Renal pelvis (tissue), 4 donors: Measurements from ENCODE around the gene FHAD1. TPM values are rescaled to one million over a fixed set of nuclear protein-coding genes. Genes with fewer than 3 reads are reported as not detected.

Experiments used
- DNase-seq: peaks from one replicate; pipeline ENCODE4 v3.0.0-alpha.2; 2013
- polyA plus RNA-seq, 3 donors: library from polyadenylated mRNA; unstranded; fragments of 120-200 nt; gene quantifications; one replicate each; pipeline ENCODE4 v1.2.1, GENCODE V29; 2013; ENCODE audit not compliant: insufficient read length in 3 of 3

The FHAD1 gene
- polyA plus RNA-seq, 3 donors: 2.9 to 4.7 (median 3.5) TPM

DNA sequence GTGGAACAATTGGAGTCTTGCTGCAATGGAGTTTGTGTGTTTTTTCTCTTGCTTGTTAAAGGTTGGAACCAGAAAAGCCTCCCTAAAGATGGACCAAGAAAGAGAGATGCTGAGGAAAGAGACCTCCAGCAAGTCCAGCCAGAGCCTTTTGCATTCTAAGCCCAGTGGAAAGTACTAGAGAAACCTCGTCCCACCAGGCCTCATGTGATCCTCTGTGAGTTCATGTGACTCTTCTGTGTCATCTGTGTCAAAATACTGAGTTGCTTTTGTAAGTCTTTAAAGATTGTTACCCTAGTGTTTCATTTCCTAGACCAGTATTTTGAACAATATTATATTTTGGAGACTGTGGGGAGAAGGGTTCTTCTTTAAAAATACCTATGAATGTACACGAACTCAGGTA, 150.2 kb downstream of the FHAD1 start:
- no peak for DNase-seq

- DNase-seq: no peak
Observed at GRCh38 chr1:15399710-15400109, 152.7 kb downstream of the FHAD1 start.

- no peak for DNase-seq
Observed at GRCh38 chr1:15400627-15401026, 153.6 kb downstream of the FHAD1 start.

- no peak for DNase-seq
Observed at GRCh38 chr1:15401391-15402055, 154.5 kb downstream of the FHAD1 start.

GRCh38 chr1:15402809-15403450, 155.9 kb downstream of the FHAD1 start:
- DNase-seq: no peak

GRCh38 chr1:15403962-15404580, 157.0 kb downstream of the FHAD1 start:
- DNase-seq: no peak

DNA sequence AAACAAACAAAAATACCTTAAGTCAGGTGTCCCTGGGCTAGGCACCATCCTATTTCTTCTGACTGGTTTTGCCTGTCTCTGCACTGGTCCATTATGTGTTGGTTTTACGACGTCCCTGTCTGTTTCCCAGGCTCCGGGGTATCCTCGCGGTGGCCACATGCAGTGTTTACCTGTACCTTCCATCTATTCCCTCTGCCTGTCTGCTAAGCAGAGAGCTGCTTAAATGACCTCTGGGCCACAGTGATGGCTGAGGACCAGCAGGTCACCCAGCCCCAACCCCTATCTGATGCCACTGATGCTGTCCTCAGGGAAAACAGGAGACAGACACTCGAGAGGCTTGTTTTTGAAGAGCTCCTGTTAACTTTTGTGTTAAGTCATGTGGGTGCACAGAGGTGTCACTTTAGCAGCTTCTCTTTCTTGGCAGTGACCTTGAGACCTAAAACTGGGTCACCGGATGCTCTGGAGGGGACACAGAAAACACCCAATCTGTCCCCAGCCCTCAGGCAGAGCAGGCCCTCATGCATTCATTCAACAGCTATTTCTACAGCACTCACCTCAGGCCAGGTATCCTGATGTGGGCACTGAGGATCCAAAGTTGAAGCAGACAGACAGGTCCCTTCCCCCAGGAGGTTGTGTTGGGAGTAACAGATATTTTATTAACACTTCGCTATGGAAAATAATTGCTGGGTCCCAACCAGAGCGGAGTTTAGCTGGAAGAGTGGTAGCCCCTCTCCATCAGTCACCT, 158.3 kb downstream of the FHAD1 start:
- no peak for DNase-seq

DNA sequence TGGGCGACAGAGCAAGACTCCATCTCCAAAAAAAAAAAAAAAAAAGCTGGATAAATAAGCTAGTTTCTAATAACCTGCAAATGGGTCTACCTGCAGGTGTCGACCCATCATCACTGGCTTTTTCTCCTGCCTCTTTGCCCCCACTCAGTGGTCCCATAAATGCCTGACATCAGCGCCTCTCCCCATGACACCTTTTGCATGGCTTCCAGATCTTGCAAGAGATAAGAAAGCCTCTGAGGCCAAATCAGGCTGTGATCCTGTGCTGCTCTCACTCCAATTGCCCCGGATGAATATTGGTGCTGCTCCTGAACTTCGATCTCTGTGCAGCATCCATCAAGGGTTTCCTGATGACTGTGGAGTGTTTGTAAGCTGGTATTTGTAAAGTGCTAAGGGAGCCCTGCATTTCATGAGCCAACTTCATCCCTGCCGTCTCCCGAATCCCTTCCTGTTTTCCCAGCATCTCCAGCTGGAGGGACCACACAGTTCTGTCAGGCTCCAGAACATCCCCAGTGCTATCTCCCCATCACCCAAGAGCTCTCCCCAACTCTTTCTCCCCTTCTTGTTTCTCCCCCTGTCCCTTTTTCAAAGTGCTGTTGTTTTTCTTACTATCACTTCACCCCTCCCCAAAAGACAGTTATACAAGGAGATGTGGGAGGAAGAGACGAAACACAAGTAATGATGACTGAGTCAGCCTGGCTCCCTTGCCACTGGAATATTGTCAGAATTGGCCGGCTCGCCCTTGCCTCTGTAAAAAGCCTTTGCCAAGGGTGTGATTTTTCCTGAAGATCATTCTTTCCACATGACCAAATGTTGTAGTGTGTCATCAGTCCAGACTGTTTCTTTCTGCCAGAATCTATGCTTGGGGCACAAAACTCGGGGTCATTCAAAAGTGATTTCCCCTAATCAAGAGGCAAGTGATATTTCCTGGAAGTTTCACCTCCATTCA, 159.9 kb downstream of the FHAD1 start:
- DNase-seq: no peak

- DNase-seq: no peak
Observed at GRCh38 chr1:15407580-15407979, 160.6 kb downstream of the FHAD1 start.

DNA sequence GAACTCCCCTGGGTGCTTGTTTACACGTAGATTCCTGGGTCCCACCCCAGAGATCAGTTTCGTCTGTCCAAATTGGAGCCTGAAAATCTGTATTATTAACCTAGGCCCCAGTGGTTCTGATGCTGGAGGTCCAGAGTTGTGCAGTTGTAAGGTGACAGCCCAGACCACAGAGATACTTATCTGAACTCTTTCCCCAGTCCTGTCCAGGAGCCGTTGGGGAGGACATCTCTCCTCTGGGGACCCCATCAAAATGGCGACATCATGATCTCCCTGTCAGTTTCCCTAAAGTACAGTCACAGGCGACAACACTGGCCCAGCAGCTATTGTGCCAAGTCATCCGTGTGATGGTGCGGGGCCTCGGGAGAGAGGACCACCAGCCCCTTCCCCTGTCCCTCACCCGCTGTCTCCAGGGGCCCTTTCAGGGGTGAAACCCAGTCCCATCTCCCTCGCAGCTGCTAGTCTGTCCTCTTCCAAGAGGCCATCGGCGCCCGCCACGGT, 161.9 kb downstream of the FHAD1 start:
- no peak for DNase-seq

GRCh38 chr1:15409388-15410222, 162.6 kb downstream of the FHAD1 start, which contains the start of gene EFHD2:
EFHD2 (plus strand) TSS chr1:15409888; CDS start chr1:15409972, 84 bp downstream.
- DNase-seq: peak; percentile 89

- DNase-seq: no peak
Observed at GRCh38 chr1:15410223-15410883, 163.3 kb downstream of the FHAD1 start.

DNA sequence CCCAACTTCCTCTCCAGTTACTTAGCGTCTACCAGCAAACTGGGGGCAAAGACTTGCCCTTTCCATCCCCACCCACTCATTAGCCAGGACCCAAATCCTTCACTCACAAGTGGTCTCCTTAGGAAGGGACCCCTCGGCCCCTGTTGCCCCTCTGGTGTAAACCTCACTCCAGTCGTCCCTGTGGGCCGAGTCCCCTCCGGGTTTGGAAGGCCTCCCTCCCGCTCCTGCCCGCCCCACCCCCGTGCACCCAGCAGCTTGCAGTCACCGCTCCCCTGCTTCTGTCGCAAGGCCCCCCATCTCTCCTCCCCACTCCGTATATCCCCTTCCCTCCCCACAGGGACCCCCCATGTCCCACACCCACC, 163.8 kb downstream of the FHAD1 start:
- DNase-seq: no peak

GRCh38 chr1:15411593-15412137, 164.6 kb downstream of the FHAD1 start:
- no peak for DNase-seq

GRCh38 chr1:15412175-15412800, 165.3 kb downstream of the FHAD1 start:
- DNase-seq: no peak

GRCh38 chr1:15412843-15413242, 165.8 kb downstream of the FHAD1 start:
- no peak for DNase-seq

DNA sequence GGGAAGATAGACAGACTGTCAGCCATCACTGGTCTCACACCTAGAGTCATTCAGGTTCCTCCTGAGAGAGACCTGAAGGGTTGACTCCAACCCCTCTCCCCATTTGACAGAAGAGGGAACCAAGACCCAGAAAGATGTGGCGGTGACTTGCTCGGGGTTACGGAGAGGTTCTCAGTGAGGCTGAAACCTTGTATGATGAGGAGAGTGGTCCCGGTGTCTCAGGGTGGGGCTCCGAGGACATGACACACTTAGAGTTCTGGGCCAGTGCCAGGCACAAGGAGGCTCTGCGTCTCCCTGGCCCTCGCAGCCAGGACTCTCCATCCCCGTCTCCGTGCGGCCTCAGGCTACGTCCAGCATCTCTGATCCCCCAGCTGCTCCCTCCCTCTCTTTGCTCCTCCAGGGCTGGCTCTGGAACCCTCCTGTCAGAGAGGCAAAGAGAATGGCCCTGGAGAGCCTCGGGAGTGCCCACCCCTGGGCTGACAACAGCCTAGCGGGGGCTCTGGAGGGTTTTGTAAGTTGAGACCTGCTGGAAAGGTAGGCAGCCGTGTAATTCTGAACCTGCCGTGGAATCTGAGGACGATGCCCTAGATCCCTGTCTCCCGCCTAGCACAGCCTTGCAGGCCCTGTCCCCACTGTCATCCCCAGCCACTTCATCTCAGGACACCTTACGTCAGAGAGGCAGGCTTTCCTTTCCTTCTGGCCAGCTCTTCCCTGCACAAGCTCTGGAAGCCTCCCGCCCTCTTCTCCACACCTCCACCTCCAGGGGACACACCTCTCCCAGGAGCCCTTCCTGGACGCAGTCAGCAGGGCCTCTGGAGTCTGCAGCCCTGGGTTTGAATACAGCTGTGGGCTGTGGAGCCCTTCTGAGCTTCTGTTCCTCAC, 166.8 kb downstream of the FHAD1 start:
- DNase-seq: no peak

DNA sequence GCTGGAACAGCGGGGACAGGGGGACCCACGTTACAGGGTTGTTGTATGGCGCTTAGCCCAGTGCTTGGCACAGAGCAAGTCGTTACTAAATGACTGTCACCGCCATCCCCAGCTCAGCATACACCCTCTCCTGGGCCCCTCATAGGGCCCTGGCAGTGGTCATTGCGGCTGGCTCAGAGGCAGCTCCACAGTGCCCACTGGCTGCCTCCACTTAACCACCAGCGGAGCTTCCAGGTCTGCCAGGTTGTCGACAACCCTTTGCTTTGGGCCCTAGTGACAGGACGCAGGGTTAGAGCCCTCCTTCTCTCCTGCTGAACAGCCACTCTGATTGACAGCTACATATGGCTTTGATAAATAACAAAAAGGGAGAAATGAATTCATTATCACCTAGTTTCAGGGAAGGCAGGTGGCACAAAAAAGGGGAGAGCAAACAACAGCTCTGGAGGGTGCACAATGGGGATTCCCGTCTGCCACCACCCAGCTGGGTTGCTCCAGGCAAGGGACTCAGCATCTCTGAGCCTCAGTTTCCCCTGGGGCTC, 167.5 kb downstream of the FHAD1 start:
- DNase-seq: no peak
